ENCODE data around the gene SCN1A.

DNA sequence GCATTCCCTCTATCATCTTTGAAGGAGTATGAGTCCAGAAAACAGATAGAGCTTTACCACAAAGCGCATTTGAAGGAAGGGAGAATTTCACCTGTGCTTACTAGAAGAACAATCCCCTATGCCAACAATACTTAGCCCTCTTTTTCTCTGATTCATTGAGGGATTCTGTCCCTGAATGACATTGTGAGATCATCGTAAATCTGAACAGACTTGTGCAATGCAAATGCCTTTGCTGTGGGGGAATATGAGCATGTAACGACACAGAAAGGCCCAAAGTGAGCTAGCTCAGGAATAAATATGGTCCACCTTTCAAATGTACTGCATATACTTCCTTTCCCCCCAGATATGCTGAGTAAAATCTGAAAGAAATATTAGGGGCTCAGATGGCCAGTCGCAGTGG, 67.6 kb downstream of the SCN1A start:
- TF ChIP-seq, protein P1, sequence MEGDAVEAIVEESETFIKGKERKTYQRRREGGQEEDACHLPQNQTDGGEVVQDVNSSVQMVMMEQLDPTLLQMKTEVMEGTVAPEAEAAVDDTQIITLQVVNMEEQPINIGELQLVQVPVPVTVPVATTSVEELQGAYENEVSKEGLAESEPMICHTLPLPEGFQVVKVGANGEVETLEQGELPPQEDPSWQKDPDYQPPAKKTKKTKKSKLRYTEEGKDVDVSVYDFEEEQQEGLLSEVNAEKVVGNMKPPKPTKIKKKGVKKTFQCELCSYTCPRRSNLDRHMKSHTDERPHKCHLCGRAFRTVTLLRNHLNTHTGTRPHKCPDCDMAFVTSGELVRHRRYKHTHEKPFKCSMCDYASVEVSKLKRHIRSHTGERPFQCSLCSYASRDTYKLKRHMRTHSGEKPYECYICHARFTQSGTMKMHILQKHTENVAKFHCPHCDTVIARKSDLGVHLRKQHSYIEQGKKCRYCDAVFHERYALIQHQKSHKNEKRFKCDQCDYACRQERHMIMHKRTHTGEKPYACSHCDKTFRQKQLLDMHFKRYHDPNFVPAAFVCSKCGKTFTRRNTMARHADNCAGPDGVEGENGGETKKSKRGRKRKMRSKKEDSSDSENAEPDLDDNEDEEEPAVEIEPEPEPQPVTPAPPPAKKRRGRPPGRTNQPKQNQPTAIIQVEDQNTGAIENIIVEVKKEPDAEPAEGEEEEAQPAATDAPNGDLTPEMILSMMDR (conservative IDR thresholded peaks at IDR 0.05; ENCODE audit: low read depth, low read length): no peak
- TF ChIP-seq EZH2 (IDR thresholded peaks at IDR 0.05; ENCODE audit: borderline replicate concordance, low read depth, low read length, poor library complexity, severe bottlenecking): no peak
